Measurements from ENCODE around the gene ITGA6. TPM values are rescaled to one million over a fixed set of nuclear protein-coding genes. Genes with fewer than 3 reads are reported as not detected.

Gene ITGA6
- total and polyA plus RNA-seq, 2 donors from 2014 or later, result 32.8 to 89.1 TPM

- intact Hi-C loops (cut with DNase I), result no loop called here
- Histone ChIP-seq H3K4me3 (ENCODE audit: low read length in 3 of 3) (no peak overlapping the region), H3K27me3 (ENCODE audit: control insufficient read depth, insufficient read depth, low read length) (no peaks in the 10 kb centered on the region), H3K9me3 (ENCODE audit: control insufficient read depth in 2 of 3, insufficient read depth in 1 of 3, low read length in 3 of 3) (no peaks in the 10 kb centered on the region), H3K27ac (ENCODE audit: low read depth in 2 of 2, low read length in 2 of 2) (peak overlapping the region in 1 of 2 donors; percentile 2), H3K36me3 (ENCODE audit: control insufficient read depth in 2 of 3, insufficient read depth in 3 of 3, low read length in 3 of 3) (no peaks in the 10 kb centered on the region), H3K9ac (ENCODE audit: low read length in 3 of 3) (no peak overlapping the region), H3K4me1 (ENCODE audit: control insufficient read depth in 2 of 3, insufficient read depth in 2 of 3, low read depth in 1 of 3, low read length in 3 of 3) (peaks cover 0 to 22% (median 19%) of the 10 kb centered on the region in 3 donors)
- FAIRE-seq (no peak), DNase-seq (no peak)
- no peak for TF ChIP-seq CTCF (IDR thresholded peaks at IDR 0.05; ENCODE audit: borderline replicate concordance, extremely low read depth, insufficient read depth)
These were observed 45.9 kb upstream of the ITGA6 start for GRCh38 chr2:172381275-172382027.

GRCh38 chr2:172387361-172387760 lies 40.0 kb upstream of the ITGA6 start:
- Histone ChIP-seq H3K9ac (ENCODE audit: low read length in 3 of 3) (no peak overlapping the region), H3K4me3 (ENCODE audit: low read length in 3 of 3) (no peak overlapping the region), H3K27ac (ENCODE audit: low read depth in 2 of 2, low read length in 2 of 2) (no peak overlapping the region), H3K27me3 (ENCODE audit: control insufficient read depth, insufficient read depth, low read length) (no peaks in the 10 kb centered on the region), H3K36me3 (ENCODE audit: control insufficient read depth in 2 of 3, insufficient read depth in 3 of 3, low read length in 3 of 3) (no peaks in the 10 kb centered on the region), H3K4me1 (ENCODE audit: control insufficient read depth in 2 of 3, insufficient read depth in 2 of 3, low read depth in 1 of 3, low read length in 3 of 3) (peaks cover 0 to 9% (median 0%) of the 10 kb centered on the region in 3 donors), H3K9me3 (ENCODE audit: control insufficient read depth in 2 of 3, insufficient read depth in 1 of 3, low read length in 3 of 3) (no peaks in the 10 kb centered on the region)
- no peak for TF ChIP-seq CTCF (IDR thresholded peaks at IDR 0.05; ENCODE audit: borderline replicate concordance, extremely low read depth, insufficient read depth)
- FAIRE-seq, result no peak
- intact Hi-C loops (cut with DNase I), result no loop called here
- no peak for DNase-seq

- no peaks in the 10 kb centered on the region for H3K36me3 ChIP-seq (ENCODE audit: control insufficient read depth in 2 of 3, insufficient read depth in 3 of 3, low read length in 3 of 3)
- no peaks in the 10 kb centered on the region for H3K9me3 ChIP-seq (ENCODE audit: control insufficient read depth in 2 of 3, insufficient read depth in 1 of 3, low read length in 3 of 3)
- TF ChIP-seq CTCF (IDR thresholded peaks at IDR 0.05; ENCODE audit: borderline replicate concordance, extremely low read depth, insufficient read depth), result no peak
- DNase-seq (no peak), FAIRE-seq (no peak)
- H3K9ac ChIP-seq (ENCODE audit: low read length in 3 of 3), result no peak overlapping the region
- intact Hi-C loops (cut with DNase I), result no loop called here
- H3K27me3 ChIP-seq (ENCODE audit: control insufficient read depth, insufficient read depth, low read length), result no peaks in the 10 kb centered on the region
- peak overlapping the region in 1 of 2 donors; percentile 46 for H3K27ac ChIP-seq (ENCODE audit: low read depth in 2 of 2, low read length in 2 of 2)
- peaks cover 0 to 13% (median 3%) of the 10 kb centered on the region in 3 donors for H3K4me1 ChIP-seq (ENCODE audit: control insufficient read depth in 2 of 3, insufficient read depth in 2 of 3, low read depth in 1 of 3, low read length in 3 of 3)
- H3K4me3 ChIP-seq (ENCODE audit: low read length in 3 of 3), result no peak overlapping the region
These were observed 37.6 kb upstream of the ITGA6 start for GRCh38 chr2:172389685-172390339.

Measured in kidney (tissue), 14 donors.